Measurements from ENCODE around the gene YOD1. TPM values are rescaled to one million over a fixed set of nuclear protein-coding genes. Genes with fewer than 3 reads are reported as not detected.

YOD1 gene
- total and polyA plus RNA-seq, 8 donors, result 1.1 to 4.0 (median 2.3) TPM

- TF ChIP-seq CTCF (IDR thresholded peaks at IDR 0.05), result no peak
- H3K36me3 ChIP-seq, result no peaks in the 10 kb centered on the region
- ATAC-seq, result no peak
- peaks cover 3 to 11% (median 9%) of the 10 kb centered on the region in 3 donors for H3K4me1 ChIP-seq
- no peak for FAIRE-seq
- 68 to 71% methylated on average over 6 of the region's 6 CpGs for WGBS, 2 donors
- H3K9me3 ChIP-seq, result no peaks in the 10 kb centered on the region
- DNase-seq, result no peak
- H3K27ac ChIP-seq, result no peak overlapping the region
- H3K27me3 ChIP-seq, result no peaks in the 10 kb centered on the region
- intact Hi-C loops (cut with DNase I), result no loop called here
- H3K4me3 ChIP-seq, result no peak overlapping the region
These were observed 37.5 kb downstream of the YOD1 start for GRCh38 chr1:207013321-207014085.

GRCh38 chr1:207010726-207011125 is 40.3 kb downstream of the YOD1 start:
- DNase-seq (no peak), FAIRE-seq (no peak), ATAC-seq (no peak)
- Histone ChIP-seq H3K27ac (peak overlapping the region in 3 of 4 donors; percentile 53 to 74 (median 70)), H3K4me3 (no peak overlapping the region), H3K36me3 (no peaks in the 10 kb centered on the region), H3K9me3 (no peaks in the 10 kb centered on the region), H3K27me3 (no peaks in the 10 kb centered on the region), H3K4me1 (no peaks in the 10 kb centered on the region)
- intact Hi-C loops (cut with DNase I), result no loop called here
- no peak for TF ChIP-seq CTCF (IDR thresholded peaks at IDR 0.05)
- WGBS, 2 donors, result 96 to 98% methylated on average over 2 of the region's 2 CpGs

GRCh38 chr1:207009945-207010344 is 41.1 kb downstream of the YOD1 start:
- no peaks in the 10 kb centered on the region for H3K36me3 ChIP-seq
- DNase-seq (no peak), FAIRE-seq (no peak), ATAC-seq (peak in 1 of 4 donors; percentile 23)
- no peaks in the 10 kb centered on the region for H3K27me3 ChIP-seq
- no peaks in the 10 kb centered on the region for H3K9me3 ChIP-seq
- 75 to 81% methylated on average over 7 of the region's 7 CpGs for WGBS, 2 donors
- no peaks in the 10 kb centered on the region for H3K4me1 ChIP-seq
- H3K27ac ChIP-seq, result peak overlapping the region; percentile 53 to 74 (median 72)
- H3K4me3 ChIP-seq, result no peak overlapping the region
- no peak for TF ChIP-seq CTCF (IDR thresholded peaks at IDR 0.05)
- intact Hi-C loops (cut with DNase I), result no loop called here

- peak overlapping the region; percentile 70 to 80 (median 74) for H3K27ac ChIP-seq
These were observed 41.7 kb downstream of the YOD1 start for GRCh38 chr1:207009182-207009850.

More at GRCh38 chr1:207009182-207009850, 41.7 kb downstream of the YOD1 start:
- FAIRE-seq, result no peak
- peaks cover 0 to 5% (median 5%) of the 10 kb centered on the region in 3 donors for H3K4me1 ChIP-seq
- H3K4me3 ChIP-seq, result no peak overlapping the region
- H3K9me3 ChIP-seq, result no peaks in the 10 kb centered on the region
- no peaks in the 10 kb centered on the region for H3K36me3 ChIP-seq
- peak; percentile 50 to 71 (median 64) for ATAC-seq
- no peak for TF ChIP-seq CTCF (IDR thresholded peaks at IDR 0.05)
- intact Hi-C loops (cut with DNase I), result no loop called here
- no peaks in the 10 kb centered on the region for H3K27me3 ChIP-seq
- DNase-seq, result peak in 1 of 6 donors; percentile 40
- WGBS, 2 donors, result 79 to 80% methylated on average over 10 of the region's 10 CpGs
